ENCODE results near the gene PAPPA2. TPM values are rescaled to one million over a fixed set of nuclear protein-coding genes. Genes with fewer than 3 reads are reported as not detected.

Gene PAPPA2
- total and polyA plus RNA-seq, 9 of the 15 experiments (the other 6 are each of a cell fraction or from before 2014, with no cell fraction given): 0.01 to 0.15 (median 0.05) TPM; not detected in 2

DNA sequence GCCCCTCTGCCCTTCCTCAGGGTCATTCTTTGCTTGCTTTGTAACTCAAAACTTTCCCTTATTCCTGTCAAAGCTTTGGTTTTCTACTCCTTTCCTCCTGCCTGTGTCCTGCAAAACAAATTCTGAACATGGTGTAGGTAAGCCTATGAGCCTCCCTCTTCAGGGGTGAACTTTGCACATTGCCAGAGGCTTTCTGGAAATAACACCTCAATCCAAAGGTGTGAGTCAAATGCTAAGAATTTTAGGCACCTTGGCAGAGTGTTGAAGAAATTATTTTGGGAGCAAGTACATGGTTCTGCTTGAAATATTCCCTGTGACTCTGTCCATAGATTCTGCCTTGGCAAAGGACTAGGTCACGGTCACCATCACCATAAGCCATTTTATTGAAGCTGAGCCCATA, 70.0 kb downstream of the PAPPA2 start:
- no peak overlapping the region for H3K4me2 ChIP-seq (ENCODE audit: insufficient read depth, low read length)
- DNase-seq (ENCODE audit: extremely low read depth in 1 of 4, low spot score in 3 of 4) (no peak), ATAC-seq (no peak), FAIRE-seq (no peak)
- H4K20me1 ChIP-seq (replicated peaks; ENCODE audit: control insufficient read depth, insufficient read depth, low read length): no peaks in the 10 kb centered on the region
- intact Hi-C loops (cut with micrococcal nuclease): no loop called here
- no TSS peak for BruUV-seq (replicated peaks)
- ChIA-PET CTCF (ENCODE audit: low intra/inter-chr PET ratio) (no interaction called here), POLR2A (no interaction called here)
- H3K79me2 ChIP-seq (ENCODE audit: control insufficient read depth, insufficient read depth, low read length): no peaks in the 10 kb centered on the region
- H3K4me3 ChIP-seq: no peak overlapping the region
- H3K9ac ChIP-seq (ENCODE audit: insufficient read depth in 1 of 2, low read depth in 2 of 2, low read length in 2 of 2): no peak overlapping the region
- H2AFZ ChIP-seq (ENCODE audit: low read depth, low read length): no peak overlapping the region
- in situ Hi-C loops (cut with MboI): no loop called here
- H3K27me3 ChIP-seq (ENCODE audit: control insufficient read depth in 2 of 2, insufficient read depth in 2 of 2, low read length in 2 of 2): peaks cover 0 to 6% of the 10 kb centered on the region in 2 experiments; a peak in 2 of 5 replicates
- WGBS (ENCODE audit: insufficient coverage, low coverage, missing lambda C conversion rate): 0% methylated on average over 1 of the region's 1 CpG
- H3K9me1 ChIP-seq (ENCODE audit: control insufficient read depth, insufficient read depth, low read length): no peaks in the 10 kb centered on the region
- no peak for TF ChIP-seq BACH1 (tag; IDR thresholded peaks at IDR 0.05)
- no peak for TF ChIP-seq SPI1 (IDR thresholded peaks at IDR 0.05; ENCODE audit: borderline replicate concordance, low read depth, low read length)
- no peak for TF ChIP-seq ZNF449 (CRISPR knock-in tag; IDR thresholded peaks at IDR 0.05)
- no peaks in the 10 kb centered on the region for H3K4me1 ChIP-seq (replicated peaks in 1 of 2; ENCODE audit: control insufficient read depth in 2 of 2, insufficient read depth in 2 of 2, low read length in 2 of 2)
- H3K27ac ChIP-seq (ENCODE audit: extremely low read depth, low read depth, low read length): no peak overlapping the region
- H3K36me3 ChIP-seq (ENCODE audit: control insufficient read depth, insufficient read depth, low read length): no peaks in the 10 kb centered on the region
- no peaks in the 10 kb centered on the region for H3K9me3 ChIP-seq (replicated peaks; ENCODE audit: control insufficient read depth, insufficient read depth, low read depth, low read length)

- ATAC-seq (no peak), FAIRE-seq (no peak), DNase-seq (ENCODE audit: extremely low read depth in 1 of 4, low spot score in 3 of 4) (no peak)
- H2AFZ ChIP-seq (ENCODE audit: low read depth, low read length): no peak overlapping the region
- no peaks in the 10 kb centered on the region for H3K9me3 ChIP-seq (replicated peaks; ENCODE audit: control insufficient read depth, insufficient read depth, low read depth, low read length)
- CTCF ChIA-PET (ENCODE audit: low intra/inter-chr PET ratio): no interaction called here
- no TSS peak for BruUV-seq (replicated peaks)
- 0% methylated on average over 2 of the region's 2 CpGs for WGBS (ENCODE audit: insufficient coverage, low coverage, missing lambda C conversion rate)
- POLR2A ChIA-PET: no interaction called here
- peaks cover 0 to 6% of the 10 kb centered on the region in 2 experiments; a peak in 2 of 5 replicates for H3K27me3 ChIP-seq (ENCODE audit: control insufficient read depth in 2 of 2, insufficient read depth in 2 of 2, low read length in 2 of 2)
- H3K4me3 ChIP-seq: no peak overlapping the region
- H3K4me1 ChIP-seq (replicated peaks in 1 of 2; ENCODE audit: control insufficient read depth in 2 of 2, insufficient read depth in 2 of 2, low read length in 2 of 2): peaks cover 0 to 3% of the 10 kb centered on the region in 2 experiments; a peak in 1 of 5 replicates
- H3K9me1 ChIP-seq (ENCODE audit: control insufficient read depth, insufficient read depth, low read length): no peaks in the 10 kb centered on the region
- no peaks in the 10 kb centered on the region for H3K79me2 ChIP-seq (ENCODE audit: control insufficient read depth, insufficient read depth, low read length)
- no peaks in the 10 kb centered on the region for H3K36me3 ChIP-seq (ENCODE audit: control insufficient read depth, insufficient read depth, low read length)
- no peaks in the 10 kb centered on the region for H4K20me1 ChIP-seq (replicated peaks; ENCODE audit: control insufficient read depth, insufficient read depth, low read length)
- no peak overlapping the region for H3K9ac ChIP-seq (ENCODE audit: insufficient read depth in 1 of 2, low read depth in 2 of 2, low read length in 2 of 2)
- H3K4me2 ChIP-seq (ENCODE audit: insufficient read depth, low read length): no peak overlapping the region
- H3K27ac ChIP-seq (ENCODE audit: extremely low read depth, low read depth, low read length): no peak overlapping the region
- in situ Hi-C loops (cut with MboI): no loop called here
- intact Hi-C loops (cut with micrococcal nuclease): no loop called here
- no peak for TF ChIP-seq RBBP5 (IDR thresholded peaks at IDR 0.05; ENCODE audit: borderline replicate concordance, insufficient read depth, low read length, poor library complexity, severe bottlenecking)
- no peak for TF ChIP-seq GTF2A2 (tag; IDR thresholded peaks at IDR 0.05)
- no peak for TF ChIP-seq TEAD2 (tag; IDR thresholded peaks at IDR 0.05)
- TF ChIP-seq CTBP1 (IDR thresholded peaks at IDR 0.05; ENCODE audit: borderline replicate concordance): no peak
- no peak for TF ChIP-seq HDAC8 (tag; IDR thresholded peaks at IDR 0.05)
- no peak for TF ChIP-seq HNRNPL (IDR thresholded peaks at IDR 0.05; ENCODE audit: low read depth, low read length)
- TF ChIP-seq YY1 (IDR thresholded peaks at IDR 0.05; ENCODE audit: borderline replicate concordance in 1 of 3, control insufficient read depth in 1 of 3, extremely low read depth in 1 of 3, insufficient read depth in 3 of 3, insufficient read length in 1 of 3, insufficient replicate concordance in 2 of 3, low read depth in 1 of 3, low read length in 2 of 3): no peak
- no peak for TF ChIP-seq USF1 (CRISPR knock-in tag; IDR thresholded peaks at IDR 0.05)
- TF ChIP-seq GATA2 (CRISPR knock-in tag; IDR thresholded peaks at IDR 0.05): no peak
Observed at GRCh38 chr1:176536588-176536987, 73.6 kb downstream of the PAPPA2 start.
